HL-60 (cell line): ENCODE results near the gene NHSL2.

Source experiments
- GABPA ChIP-seq: IDR thresholded peaks from 2 replicates; pipeline ENCODE4 v1.6.1; 2012; ENCODE audit warnings: low read depth
- POLR2AphosphoS5 ChIP-seq: IDR thresholded peaks from 2 replicates; pipeline ENCODE4 v1.6.1; 2012; ENCODE audit warnings: low read depth
- REST ChIP-seq: IDR thresholded peaks from 2 replicates; pipeline ENCODE4 v1.6.1; 2012; ENCODE audit warnings: low read depth; ENCODE audit not compliant: insufficient replicate concordance
- TF ChIP-seq, protein P1 (sequence below): IDR thresholded peaks from one replicate; pipeline ENCODE4 v1.5.1; 2011; ENCODE audit warnings: low read length, control low read depth, inconsistent platforms; ENCODE audit not compliant: insufficient read depth

- TF ChIP-seq, protein P1, sequence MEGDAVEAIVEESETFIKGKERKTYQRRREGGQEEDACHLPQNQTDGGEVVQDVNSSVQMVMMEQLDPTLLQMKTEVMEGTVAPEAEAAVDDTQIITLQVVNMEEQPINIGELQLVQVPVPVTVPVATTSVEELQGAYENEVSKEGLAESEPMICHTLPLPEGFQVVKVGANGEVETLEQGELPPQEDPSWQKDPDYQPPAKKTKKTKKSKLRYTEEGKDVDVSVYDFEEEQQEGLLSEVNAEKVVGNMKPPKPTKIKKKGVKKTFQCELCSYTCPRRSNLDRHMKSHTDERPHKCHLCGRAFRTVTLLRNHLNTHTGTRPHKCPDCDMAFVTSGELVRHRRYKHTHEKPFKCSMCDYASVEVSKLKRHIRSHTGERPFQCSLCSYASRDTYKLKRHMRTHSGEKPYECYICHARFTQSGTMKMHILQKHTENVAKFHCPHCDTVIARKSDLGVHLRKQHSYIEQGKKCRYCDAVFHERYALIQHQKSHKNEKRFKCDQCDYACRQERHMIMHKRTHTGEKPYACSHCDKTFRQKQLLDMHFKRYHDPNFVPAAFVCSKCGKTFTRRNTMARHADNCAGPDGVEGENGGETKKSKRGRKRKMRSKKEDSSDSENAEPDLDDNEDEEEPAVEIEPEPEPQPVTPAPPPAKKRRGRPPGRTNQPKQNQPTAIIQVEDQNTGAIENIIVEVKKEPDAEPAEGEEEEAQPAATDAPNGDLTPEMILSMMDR = no peak
- no peak for TF ChIP-seq GABPA
- TF ChIP-seq POLR2AphosphoS5 = no peak
- no peak for TF ChIP-seq REST
Observed at GRCh38 chrX:72001471-72001870, 90.8 kb downstream of the NHSL2 start.
